WTC11 (cell line): ENCODE results near the gene CDC45. TPM values are rescaled to one million over a fixed set of nuclear protein-coding genes. Genes with fewer than 3 reads are reported as not detected.

Experiments used
- ATAC-seq: fragments of 200-7000 bp; cut with Tn5 transposase; 2 replicates; pipeline ENCODE4 v1.10.0; 2021; ENCODE audit warnings: mild to moderate bottlenecking, moderate library complexity
- CTCF ChIA-PET: fragments of 300-600 bp; sonication (Branson Sonifier 250); formaldehyde crosslinking; loops from one replicate; lab custom pipeline; 2021; ENCODE audit warnings: antibody characterized with exemption; lab: Charles Lee
- POLR2A ChIA-PET: fragments of 350-600 bp; sonication (Branson Sonifier 250); formaldehyde crosslinking; loops from one replicate; lab custom pipeline; 2021; ENCODE audit warnings: antibody characterized with exemption; lab: Charles Lee
- DNase-seq: peaks from one replicate; pipeline ENCODE4 v3.0.0; 2021; ENCODE audit warnings: low spot score
- H3K27ac Mint-ChIP-seq: 2 replicates; pipeline ENCODE4 v1.8.0; 2021; ENCODE audit warnings: mixed read lengths
- H3K27me3 Mint-ChIP-seq: 2 replicates; pipeline ENCODE4 v1.8.0; 2021; ENCODE audit warnings: low read depth, mild to moderate bottlenecking, moderate library complexity, mixed read lengths
- H3K36me3 Mint-ChIP-seq: 2 replicates; pipeline ENCODE4 v1.8.0; 2021; ENCODE audit warnings: mixed read lengths
- H3K4me1 Mint-ChIP-seq: 2 replicates; pipeline ENCODE4 v1.8.0; 2022; ENCODE audit warnings: mixed read lengths
- H3K4me3 Mint-ChIP-seq: 2 replicates; pipeline ENCODE4 v1.8.0; 2021; ENCODE audit warnings: mild to moderate bottlenecking, moderate library complexity, mixed read lengths
- H3K9me3 Mint-ChIP-seq: 2 replicates; pipeline ENCODE4 v1.8.0; 2021; ENCODE audit warnings: mixed read lengths
- ARID4B ChIP-seq: sonication (generic); formaldehyde crosslinking; IDR thresholded peaks from 2 replicates; pipeline ENCODE4 v1.8.0; 2023; ENCODE audit warnings: missing genetic modification reagents, mild to moderate bottlenecking, borderline replicate concordance
- ATF1 ChIP-seq: sonication (generic); formaldehyde crosslinking; IDR thresholded peaks from 2 replicates; pipeline ENCODE4 v1.8.1; 2023; ENCODE audit warnings: mild to moderate bottlenecking, moderate library complexity, missing genetic modification reagents
- ATF3 ChIP-seq: sonication (generic); formaldehyde crosslinking; conservative IDR thresholded peaks from 2 replicates; pipeline ENCODE4 v1.8.1; 2022; ENCODE audit warnings: mild to moderate bottlenecking, missing genetic modification reagents
- CDX4 ChIP-seq: fragments of 250-450 bp; sonication (Bioruptor Pico); IDR thresholded peaks from 2 replicates; pipeline ENCODE4 v1.9.0; 2021; ENCODE audit warnings: moderate library complexity, mild to moderate bottlenecking, inconsistent platforms, borderline replicate concordance
- E2F4 ChIP-seq: sonication (generic); formaldehyde crosslinking; IDR thresholded peaks from 2 replicates; pipeline ENCODE4 v1.8.1; 2022; ENCODE audit warnings: low read depth, mild to moderate bottlenecking, moderate library complexity, missing genetic modification reagents, borderline replicate concordance
- ELF4 ChIP-seq: sonication (generic); formaldehyde crosslinking; IDR thresholded peaks from 2 replicates; pipeline ENCODE4 v1.8.1; 2022; ENCODE audit warnings: low read depth, mild to moderate bottlenecking, moderate library complexity, missing genetic modification reagents
- ERG ChIP-seq: fragments of 250-450 bp; sonication (Bioruptor Pico); IDR thresholded peaks from 2 replicates; pipeline ENCODE4 v1.8.0; 2021; ENCODE audit warnings: mild to moderate bottlenecking
- ESRRA ChIP-seq: sonication (generic); formaldehyde crosslinking; IDR thresholded peaks from 2 replicates; pipeline ENCODE4 v1.8.1; 2022; ENCODE audit warnings: mild to moderate bottlenecking, missing genetic modification reagents, borderline replicate concordance
- HMGA2 ChIP-seq: fragments of 250-450 bp; sonication (Bioruptor Pico); IDR thresholded peaks from 2 replicates; pipeline ENCODE4 v1.4.0; 2021; ENCODE audit warnings: mild to moderate bottlenecking, moderate library complexity
- IRF2 ChIP-seq: sonication (generic); formaldehyde crosslinking; IDR thresholded peaks from 2 replicates; pipeline ENCODE4 v1.8.0; 2022; ENCODE audit warnings: low read depth, missing genetic modification reagents, borderline replicate concordance
- JUN ChIP-seq: sonication (generic); formaldehyde crosslinking; IDR thresholded peaks from 2 replicates; pipeline ENCODE4 v1.8.0; 2023; ENCODE audit warnings: mild to moderate bottlenecking, missing genetic modification reagents
- MAX ChIP-seq: sonication (generic); formaldehyde crosslinking; IDR thresholded peaks from 2 replicates; pipeline ENCODE4 v1.8.0; 2022; ENCODE audit warnings: mild to moderate bottlenecking, missing genetic modification reagents
- MXD4 ChIP-seq: fragments of 250-450 bp; sonication (Bioruptor Pico); IDR thresholded peaks from 2 replicates; pipeline ENCODE4 v1.8.0; 2021; ENCODE audit warnings: mild to moderate bottlenecking, moderate library complexity, borderline replicate concordance
- NFATC4 ChIP-seq: fragments of 250-450 bp; sonication (Bioruptor Pico); IDR thresholded peaks from 2 replicates; pipeline ENCODE4 v1.9.0; 2021; ENCODE audit warnings: mild to moderate bottlenecking
- NFYB ChIP-seq: sonication (generic); formaldehyde crosslinking; conservative IDR thresholded peaks from 2 replicates; pipeline ENCODE4 v1.8.0; 2022; ENCODE audit warnings: low read depth, missing genetic modification reagents
- NR2C2 ChIP-seq: sonication (generic); formaldehyde crosslinking; IDR thresholded peaks from 2 replicates; pipeline ENCODE4 v1.8.0; 2022; ENCODE audit warnings: mild to moderate bottlenecking, missing genetic modification reagents
- PRRX2 ChIP-seq: fragments of 250-450 bp; sonication (Bioruptor Pico); IDR thresholded peaks from 2 replicates; pipeline ENCODE4 v1.8.0; 2021; ENCODE audit warnings: mild to moderate bottlenecking
- RELA ChIP-seq: sonication (generic); formaldehyde crosslinking; IDR thresholded peaks from 2 replicates; pipeline ENCODE4 v1.8.1; 2022; ENCODE audit warnings: missing genetic modification reagents, mild to moderate bottlenecking, borderline replicate concordance
- SMAD3 ChIP-seq: sonication (generic); formaldehyde crosslinking; IDR thresholded peaks from 2 replicates; pipeline ENCODE4 v1.8.0; 2022; ENCODE audit warnings: missing genetic modification reagents, mild to moderate bottlenecking, borderline replicate concordance
- SMAD4 ChIP-seq: sonication (generic); formaldehyde crosslinking; IDR thresholded peaks from 2 replicates; pipeline ENCODE4 v1.8.0; 2022; ENCODE audit warnings: mild to moderate bottlenecking, missing genetic modification reagents
- TCF7 ChIP-seq: sonication (generic); formaldehyde crosslinking; IDR thresholded peaks from 2 replicates; pipeline ENCODE4 v1.8.0; 2022; ENCODE audit warnings: mild to moderate bottlenecking, low read depth, missing genetic modification reagents, moderate library complexity
- TP53 ChIP-seq: sonication (generic); formaldehyde crosslinking; IDR thresholded peaks from 2 replicates; pipeline ENCODE4 v1.8.1; 2023; ENCODE audit warnings: mild to moderate bottlenecking, missing genetic modification reagents
- ZNF121 ChIP-seq: sonication (generic); formaldehyde crosslinking; IDR thresholded peaks from 2 replicates; pipeline ENCODE4 v1.8.0; 2023; ENCODE audit warnings: missing genetic modification reagents
- ZNF317 ChIP-seq: sonication (generic); formaldehyde crosslinking; IDR thresholded peaks from 2 replicates; pipeline ENCODE4 v1.8.1; 2023; ENCODE audit warnings: low read depth, mild to moderate bottlenecking, moderate library complexity, missing genetic modification reagents, borderline replicate concordance
- ZNF416 ChIP-seq: fragments of 250-450 bp; sonication (Bioruptor Pico); IDR thresholded peaks from 2 replicates; pipeline ENCODE4 v1.9.0; 2021; ENCODE audit warnings: mild to moderate bottlenecking, inconsistent platforms
- total RNA-seq: library from RNA; stranded (reverse); gene quantifications from 3 replicates; pipeline ENCODE4 v1.2.3, GENCODE V29; 2021

CDC45 gene
- total RNA-seq, 1 experiment from 2014 or later, result 38.1 TPM

GRCh38 chr22:19498866-19499190 is 19.1 kb downstream of the CDC45 start:
- H3K27ac Mint-ChIP-seq, result no peak overlapping the region
- CTCF ChIA-PET, result interaction anchor here (1.8 kb wide), 1 partner anchor 131 kb away, joined by 4 read pairs; no protein-coding TSS in a partner anchor
- DNase-seq, result no peak
- no peaks in the 10 kb centered on the region for H3K9me3 Mint-ChIP-seq
- H3K27me3 Mint-ChIP-seq, result no peaks in the 10 kb centered on the region
- peaks cover 23% of the 10 kb centered on the region for H3K36me3 Mint-ChIP-seq
- TF ChIP-seq CDX4 (CRISPR knock-in tag) (no peak), TP53 (CRISPR knock-in tag) (no peak), SMAD4 (CRISPR knock-in tag) (no peak), ATF3 (no peak), NFATC4 (no peak), SMAD3 (no peak), ZNF317 (CRISPR knock-in tag) (no peak), ZNF121 (CRISPR knock-in tag) (no peak), PRRX2 (CRISPR knock-in tag) (no peak), NFYB (CRISPR knock-in tag) (no peak)
- TF ChIP-seq, all 79 proteins: peak for 0
- Mint-ChIP-seq H3K4me3 (no peak overlapping the region), H3K4me1 (peaks cover 5% of the 10 kb centered on the region; the same call in 1 of the 2 replicates)
- POLR2A ChIA-PET, result no interaction called here
- no peak for ATAC-seq

GRCh38 chr22:19499236-19499879 is 19.6 kb downstream of the CDC45 start:
- Mint-ChIP-seq H3K27me3 (no peaks in the 10 kb centered on the region), H3K27ac (no peak overlapping the region), H3K36me3 (peaks cover 19% of the 10 kb centered on the region), H3K9me3 (no peaks in the 10 kb centered on the region)
- POLR2A ChIA-PET, result no interaction called here
- no peak for ATAC-seq
- no peak for TF ChIP-seq ELF4
- TF ChIP-seq ATF1 (CRISPR knock-in tag), result no peak
- TF ChIP-seq CDX4 (CRISPR knock-in tag), result no peak
- no peak for TF ChIP-seq ARID4B (CRISPR knock-in tag)
- TF ChIP-seq RELA (CRISPR knock-in tag), result no peak
- TF ChIP-seq NFYB (CRISPR knock-in tag), result no peak
- no peak for TF ChIP-seq JUN
- no peak for TF ChIP-seq NR2C2 (CRISPR knock-in tag)
- TF ChIP-seq, all 79 proteins: peak for 0
- peaks cover 5% of the 10 kb centered on the region; the same call in 1 of the 2 replicates for H3K4me1 Mint-ChIP-seq
- DNase-seq, result no peak
- no peak overlapping the region for H3K4me3 Mint-ChIP-seq
- CTCF ChIA-PET, result no interaction called here

GRCh38 chr22:19499880-19500242 is 20.1 kb downstream of the CDC45 start:
- no peak overlapping the region for H3K4me3 Mint-ChIP-seq
- peaks cover 18% of the 10 kb centered on the region for H3K36me3 Mint-ChIP-seq
- ChIA-PET CTCF (no interaction called here), POLR2A (no interaction called here)
- peaks cover 5% of the 10 kb centered on the region; the same call in 1 of the 2 replicates for H3K4me1 Mint-ChIP-seq
- H3K27me3 Mint-ChIP-seq, result no peaks in the 10 kb centered on the region
- DNase-seq (no peak), ATAC-seq (no peak)
- no peak overlapping the region for H3K27ac Mint-ChIP-seq
- no peaks in the 10 kb centered on the region for H3K9me3 Mint-ChIP-seq
- TF ChIP-seq HMGA2 (CRISPR knock-in tag), result no peak
- TF ChIP-seq IRF2 (CRISPR knock-in tag), result no peak
- TF ChIP-seq MAX (CRISPR knock-in tag), result no peak
- TF ChIP-seq TCF7, result no peak
- no peak for TF ChIP-seq ESRRA (CRISPR knock-in tag)
- no peak for TF ChIP-seq ATF1 (CRISPR knock-in tag)
- TF ChIP-seq MXD4 (CRISPR knock-in tag), result no peak
- TF ChIP-seq ERG (CRISPR knock-in tag), result no peak
- no peak for TF ChIP-seq E2F4 (CRISPR knock-in tag)
- no peak for TF ChIP-seq ZNF416 (CRISPR knock-in tag)
